EL (cell line): ENCODE results near the gene GH2.
A peak's percentile ranks its signal among the peaks of the same experiment; 100 is the strongest.

Experiments
- DNase-seq: peaks from one replicate; pipeline ENCODE4 v3.0.0-alpha.2; 2016

The GH2 gene

GRCh38 chr17:63838631-63839171 lies 43.0 kb downstream of the GH2 start:
- DNase-seq = no peak

GRCh38 chr17:63837962-63838600 lies 43.7 kb downstream of the GH2 start:
- no peak for DNase-seq

GRCh38 chr17:63837480-63837879 lies 44.3 kb downstream of the GH2 start:
- no peak for DNase-seq

GRCh38 chr17:63836811-63837210 lies 44.9 kb downstream of the GH2 start:
- DNase-seq = no peak

- no peak for DNase-seq
Measured at GRCh38 chr17:63835167-63835720, 46.5 kb downstream of the GH2 start.

GRCh38 chr17:63834431-63835166 lies 47.1 kb downstream of the GH2 start:
- peak; percentile 85 for DNase-seq

- no peak for DNase-seq
Measured at GRCh38 chr17:63833741-63834373, 47.9 kb downstream of the GH2 start.

- no peak for DNase-seq
Measured at GRCh38 chr17:63833026-63833740, 48.6 kb downstream of the GH2 start.

- no peak for DNase-seq
Measured at GRCh38 chr17:63832455-63832854, 49.3 kb downstream of the GH2 start.

- DNase-seq = no peak
Measured at GRCh38 chr17:63832014-63832413, 49.7 kb downstream of the GH2 start.

- no peak for DNase-seq
Measured at GRCh38 chr17:63831505-63831904, 50.2 kb downstream of the GH2 start.

- DNase-seq = no peak
Measured at GRCh38 chr17:63830904-63831491, 50.7 kb downstream of the GH2 start.

- DNase-seq = no peak
Measured at GRCh38 chr17:63830278-63830677, 51.5 kb downstream of the GH2 start.
